22Rv1 (cell line): ENCODE data around the gene CD6.

Experiments used
- ZFX ChIP-seq: fragments of 450-650 bp; IDR thresholded peaks from 2 replicates; pipeline ENCODE4 v1.6.1; 2017; ENCODE audit warnings: antibody characterized with exemption, borderline replicate concordance
- TF ChIP-seq, protein P1 (sequence below): fragments of 450-650 bp; IDR thresholded peaks from 2 replicates; pipeline ENCODE4 v1.5.1; 2017; ENCODE audit warnings: mild to moderate bottlenecking

DNA sequence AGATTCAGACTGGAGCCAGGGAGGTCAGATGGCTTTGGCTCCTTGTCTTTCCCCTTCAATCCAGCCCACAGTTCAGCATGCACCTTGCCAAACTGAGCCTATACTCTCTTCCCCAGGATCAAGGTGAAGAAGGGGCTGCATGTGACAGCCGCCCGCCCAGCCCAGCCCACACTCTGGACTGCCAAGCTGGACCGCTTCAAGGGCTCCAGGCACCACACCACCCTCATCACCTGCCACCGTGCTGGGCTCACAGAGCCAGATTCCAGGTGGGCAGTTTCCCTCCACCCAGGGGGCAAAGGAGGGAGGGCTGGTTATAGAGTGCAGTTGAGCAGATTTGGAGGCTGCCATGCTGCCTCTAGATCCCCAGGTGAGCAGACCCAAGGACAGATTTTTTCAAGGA lies 41.1 kb upstream of the CD6 start:
- TF ChIP-seq, protein P1, sequence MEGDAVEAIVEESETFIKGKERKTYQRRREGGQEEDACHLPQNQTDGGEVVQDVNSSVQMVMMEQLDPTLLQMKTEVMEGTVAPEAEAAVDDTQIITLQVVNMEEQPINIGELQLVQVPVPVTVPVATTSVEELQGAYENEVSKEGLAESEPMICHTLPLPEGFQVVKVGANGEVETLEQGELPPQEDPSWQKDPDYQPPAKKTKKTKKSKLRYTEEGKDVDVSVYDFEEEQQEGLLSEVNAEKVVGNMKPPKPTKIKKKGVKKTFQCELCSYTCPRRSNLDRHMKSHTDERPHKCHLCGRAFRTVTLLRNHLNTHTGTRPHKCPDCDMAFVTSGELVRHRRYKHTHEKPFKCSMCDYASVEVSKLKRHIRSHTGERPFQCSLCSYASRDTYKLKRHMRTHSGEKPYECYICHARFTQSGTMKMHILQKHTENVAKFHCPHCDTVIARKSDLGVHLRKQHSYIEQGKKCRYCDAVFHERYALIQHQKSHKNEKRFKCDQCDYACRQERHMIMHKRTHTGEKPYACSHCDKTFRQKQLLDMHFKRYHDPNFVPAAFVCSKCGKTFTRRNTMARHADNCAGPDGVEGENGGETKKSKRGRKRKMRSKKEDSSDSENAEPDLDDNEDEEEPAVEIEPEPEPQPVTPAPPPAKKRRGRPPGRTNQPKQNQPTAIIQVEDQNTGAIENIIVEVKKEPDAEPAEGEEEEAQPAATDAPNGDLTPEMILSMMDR, result no peak
- TF ChIP-seq ZFX, result no peak
